ENCODE data around the gene MOB1B.

MOB1B gene

DNA sequence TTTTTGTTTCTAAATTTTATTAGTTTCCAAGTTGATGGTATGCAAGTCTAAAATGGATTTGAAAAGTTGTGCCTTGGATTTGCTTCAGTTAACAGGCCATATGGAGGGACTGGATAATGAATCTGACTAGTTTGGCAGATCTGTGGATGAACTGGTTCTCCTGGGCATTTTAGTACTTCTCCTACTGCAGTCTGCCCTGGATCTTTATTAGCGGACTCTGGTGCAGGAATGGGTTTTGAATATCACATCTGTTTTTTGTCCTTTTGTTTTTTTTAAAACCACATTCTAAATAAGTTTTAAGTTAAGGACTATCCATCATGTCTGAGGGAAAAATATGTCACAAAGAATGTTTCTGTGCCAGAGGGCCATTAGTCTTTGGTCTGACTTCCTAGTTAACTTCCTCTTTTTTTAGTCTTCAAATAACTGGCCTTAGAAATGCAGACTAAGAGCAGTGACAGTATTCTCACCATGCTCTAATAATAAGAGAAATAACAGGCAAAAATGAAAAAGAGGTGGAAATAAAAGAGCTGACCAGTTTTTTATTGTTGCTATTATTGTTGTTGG is 77.4 kb downstream of the MOB1B start:
- ATAC-seq = peak; percentile 93
- TF ChIP-seq ZNF70 (CRISPR knock-in tag; IDR thresholded peaks at IDR 0.05) = no peak
- TF ChIP-seq ZC3H10 (CRISPR knock-in tag; IDR thresholded peaks at IDR 0.05) = 0 out of 2 replicates have a peak, but pooled peaks have one; percentile 27
- 0 out of 2 replicates have a peak, but pooled peaks have one; percentile 24 for TF ChIP-seq TOX (CRISPR knock-in tag; IDR thresholded peaks at IDR 0.05; ENCODE audit: borderline replicate concordance)
- no peak for TF ChIP-seq ARNTL (CRISPR knock-in tag; IDR thresholded peaks at IDR 0.05; ENCODE audit: borderline replicate concordance, low read depth)

DNA sequence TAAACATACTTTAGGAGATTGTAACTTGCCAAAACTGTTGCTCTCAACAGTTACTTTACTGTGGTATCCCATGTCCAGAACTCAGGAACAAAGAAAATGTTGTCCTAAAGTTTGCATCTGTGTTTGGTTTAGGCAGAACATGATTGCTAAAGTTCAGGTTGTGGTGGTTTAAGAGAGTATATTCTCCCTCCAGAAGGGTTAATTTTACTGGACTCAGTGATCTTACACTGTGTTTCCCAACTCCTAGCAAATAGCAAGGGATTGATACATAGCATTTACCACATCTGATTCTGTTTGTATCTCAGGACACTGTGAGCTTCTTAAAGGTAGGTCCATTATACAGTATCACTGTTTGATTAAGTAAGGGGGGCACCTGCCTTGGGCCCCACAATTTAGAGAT is 78.0 kb downstream of the MOB1B start:
- TF ChIP-seq ISL1 (CRISPR knock-in tag; IDR thresholded peaks at IDR 0.05) (no peak), PPARA (CRISPR knock-in tag; IDR thresholded peaks at IDR 0.05; ENCODE audit: borderline replicate concordance) (no peak), CSDC2 (CRISPR knock-in tag; IDR thresholded peaks at IDR 0.05) (no peak)
- 0 out of 3 replicates have a peak, but pooled peaks have one; percentile 18 for ATAC-seq

DNA sequence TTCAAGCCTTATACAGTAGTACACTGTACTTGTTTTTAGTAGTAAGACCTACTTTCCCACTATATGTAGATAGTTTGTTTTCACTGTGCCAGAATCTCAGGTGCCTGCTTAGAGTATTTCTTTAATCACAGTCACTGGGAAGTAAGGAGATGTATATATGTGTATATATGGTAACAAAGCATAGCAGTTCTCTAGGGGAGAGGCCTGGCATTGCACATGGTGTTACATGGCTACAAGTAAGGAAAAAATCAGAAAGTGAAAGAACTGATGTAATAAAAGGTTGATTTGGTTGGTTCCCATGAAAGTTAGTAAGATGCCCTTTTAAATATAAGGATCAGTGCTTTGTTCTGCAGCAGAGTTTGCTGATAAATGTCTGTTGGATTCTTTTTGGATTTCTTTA is 81.9 kb downstream of the MOB1B start:
- no peak for TF ChIP-seq TCF4 (CRISPR knock-in tag; IDR thresholded peaks at IDR 0.05; ENCODE audit: borderline replicate concordance)
- TF ChIP-seq ESRRG (CRISPR knock-in tag; IDR thresholded peaks at IDR 0.05) = no peak
- TF ChIP-seq ZNF8 (CRISPR knock-in tag; IDR thresholded peaks at IDR 0.05) = no peak
- no peak for TF ChIP-seq CSDC2 (CRISPR knock-in tag; IDR thresholded peaks at IDR 0.05)
- TF ChIP-seq, protein P1, sequence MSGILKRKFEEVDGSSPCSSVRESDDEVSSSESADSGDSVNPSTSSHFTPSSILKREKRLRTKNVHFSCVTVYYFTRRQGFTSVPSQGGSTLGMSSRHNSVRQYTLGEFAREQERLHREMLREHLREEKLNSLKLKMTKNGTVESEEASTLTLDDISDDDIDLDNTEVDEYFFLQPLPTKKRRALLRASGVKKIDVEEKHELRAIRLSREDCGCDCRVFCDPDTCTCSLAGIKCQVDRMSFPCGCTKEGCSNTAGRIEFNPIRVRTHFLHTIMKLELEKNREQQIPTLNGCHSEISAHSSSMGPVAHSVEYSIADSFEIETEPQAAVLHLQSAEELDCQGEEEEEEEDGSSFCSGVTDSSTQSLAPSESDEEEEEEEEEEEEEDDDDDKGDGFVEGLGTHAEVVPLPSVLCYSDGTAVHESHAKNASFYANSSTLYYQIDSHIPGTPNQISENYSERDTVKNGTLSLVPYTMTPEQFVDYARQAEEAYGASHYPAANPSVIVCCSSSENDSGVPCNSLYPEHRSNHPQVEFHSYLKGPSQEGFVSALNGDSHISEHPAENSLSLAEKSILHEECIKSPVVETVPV (CRISPR knock-in tag; IDR thresholded peaks at IDR 0.05) = no peak
- TF ChIP-seq OSR1 (CRISPR knock-in tag; IDR thresholded peaks at IDR 0.05) = no peak
- no peak for TF ChIP-seq GLIS3 (CRISPR knock-in tag; IDR thresholded peaks at IDR 0.05)
- TF ChIP-seq ZC3H10 (CRISPR knock-in tag; IDR thresholded peaks at IDR 0.05) = no peak
- TF ChIP-seq, protein P2, sequence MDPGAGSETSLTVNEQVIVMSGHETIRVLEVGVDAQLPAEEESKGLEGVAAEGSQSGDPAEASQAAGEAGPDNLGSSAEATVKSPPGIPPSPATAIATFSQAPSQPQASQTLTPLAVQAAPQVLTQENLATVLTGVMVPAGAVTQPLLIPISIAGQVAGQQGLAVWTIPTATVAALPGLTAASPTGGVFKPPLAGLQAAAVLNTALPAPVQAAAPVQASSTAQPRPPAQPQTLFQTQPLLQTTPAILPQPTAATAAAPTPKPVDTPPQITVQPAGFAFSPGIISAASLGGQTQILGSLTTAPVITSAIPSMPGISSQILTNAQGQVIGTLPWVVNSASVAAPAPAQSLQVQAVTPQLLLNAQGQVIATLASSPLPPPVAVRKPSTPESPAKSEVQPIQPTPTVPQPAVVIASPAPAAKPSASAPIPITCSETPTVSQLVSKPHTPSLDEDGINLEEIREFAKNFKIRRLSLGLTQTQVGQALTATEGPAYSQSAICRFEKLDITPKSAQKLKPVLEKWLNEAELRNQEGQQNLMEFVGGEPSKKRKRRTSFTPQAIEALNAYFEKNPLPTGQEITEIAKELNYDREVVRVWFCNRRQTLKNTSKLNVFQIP (CRISPR knock-in tag; IDR thresholded peaks at IDR 0.05; ENCODE audit: borderline replicate concordance, low read depth) = no peak
- TF ChIP-seq, protein P3, sequence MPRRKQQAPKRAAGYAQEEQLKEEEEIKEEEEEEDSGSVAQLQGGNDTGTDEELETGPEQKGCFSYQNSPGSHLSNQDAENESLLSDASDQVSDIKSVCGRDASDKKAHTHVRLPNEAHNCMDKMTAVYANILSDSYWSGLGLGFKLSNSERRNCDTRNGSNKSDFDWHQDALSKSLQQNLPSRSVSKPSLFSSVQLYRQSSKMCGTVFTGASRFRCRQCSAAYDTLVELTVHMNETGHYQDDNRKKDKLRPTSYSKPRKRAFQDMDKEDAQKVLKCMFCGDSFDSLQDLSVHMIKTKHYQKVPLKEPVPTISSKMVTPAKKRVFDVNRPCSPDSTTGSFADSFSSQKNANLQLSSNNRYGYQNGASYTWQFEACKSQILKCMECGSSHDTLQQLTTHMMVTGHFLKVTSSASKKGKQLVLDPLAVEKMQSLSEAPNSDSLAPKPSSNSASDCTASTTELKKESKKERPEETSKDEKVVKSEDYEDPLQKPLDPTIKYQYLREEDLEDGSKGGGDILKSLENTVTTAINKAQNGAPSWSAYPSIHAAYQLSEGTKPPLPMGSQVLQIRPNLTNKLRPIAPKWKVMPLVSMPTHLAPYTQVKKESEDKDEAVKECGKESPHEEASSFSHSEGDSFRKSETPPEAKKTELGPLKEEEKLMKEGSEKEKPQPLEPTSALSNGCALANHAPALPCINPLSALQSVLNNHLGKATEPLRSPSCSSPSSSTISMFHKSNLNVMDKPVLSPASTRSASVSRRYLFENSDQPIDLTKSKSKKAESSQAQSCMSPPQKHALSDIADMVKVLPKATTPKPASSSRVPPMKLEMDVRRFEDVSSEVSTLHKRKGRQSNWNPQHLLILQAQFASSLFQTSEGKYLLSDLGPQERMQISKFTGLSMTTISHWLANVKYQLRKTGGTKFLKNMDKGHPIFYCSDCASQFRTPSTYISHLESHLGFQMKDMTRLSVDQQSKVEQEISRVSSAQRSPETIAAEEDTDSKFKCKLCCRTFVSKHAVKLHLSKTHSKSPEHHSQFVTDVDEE (CRISPR knock-in tag; IDR thresholded peaks at IDR 0.05) = no peak
- no peak for ATAC-seq

DNA sequence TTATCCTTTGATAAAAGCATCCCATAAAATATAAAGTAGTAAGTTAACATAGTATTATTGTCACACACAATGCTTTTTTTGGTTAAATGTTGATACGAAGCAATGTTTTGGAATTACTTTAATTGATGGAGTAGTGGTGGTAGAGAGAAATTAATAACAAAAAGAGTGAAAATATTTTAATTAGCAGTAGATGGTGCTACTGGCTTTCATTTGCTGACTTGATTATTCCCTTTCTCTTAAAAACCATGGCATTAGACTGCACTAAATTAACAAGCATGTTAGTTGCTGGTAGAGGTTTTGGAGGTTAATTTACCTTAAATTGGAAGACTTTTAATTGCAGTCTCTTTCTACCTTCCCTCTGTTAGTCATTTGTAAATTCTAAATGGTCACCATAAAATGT is 82.4 kb downstream of the MOB1B start:
- TF ChIP-seq ZNF8 (CRISPR knock-in tag; IDR thresholded peaks at IDR 0.05) = no peak
- TF ChIP-seq ZNF565 (CRISPR knock-in tag; conservative IDR thresholded peaks at IDR 0.05; ENCODE audit: low read depth) = no peak
- no peak for TF ChIP-seq ZC3H10 (CRISPR knock-in tag; IDR thresholded peaks at IDR 0.05)
- TF ChIP-seq, protein P1 (CRISPR knock-in tag; IDR thresholded peaks at IDR 0.05) = no peak
- TF ChIP-seq CSDC2 (CRISPR knock-in tag; IDR thresholded peaks at IDR 0.05) = no peak
- no peak for ATAC-seq

DNA sequence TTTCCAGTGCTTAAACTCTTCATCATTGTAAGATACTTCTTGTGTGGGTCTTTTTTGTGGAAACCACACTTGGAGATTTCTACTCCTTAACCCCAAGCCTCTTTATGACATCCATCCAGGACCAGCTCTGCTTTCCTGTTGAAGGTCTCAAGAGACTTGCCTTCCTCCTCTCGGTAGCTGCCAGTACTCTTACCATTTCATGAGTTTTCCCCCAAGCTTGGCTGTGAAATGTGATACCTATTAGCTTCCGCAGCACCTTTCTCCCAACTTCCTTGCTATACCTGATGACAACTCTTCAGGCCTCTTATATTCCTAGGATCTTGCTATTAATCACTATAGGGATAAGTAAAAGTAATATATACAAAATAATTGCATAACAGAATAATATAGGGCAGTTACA is 89.4 kb downstream of the MOB1B start:
- ATAC-seq = no peak
- TF ChIP-seq ZNF8 (CRISPR knock-in tag; IDR thresholded peaks at IDR 0.05) (no peak), ESRRG (CRISPR knock-in tag; IDR thresholded peaks at IDR 0.05) (no peak), BACH2 (CRISPR knock-in tag; IDR thresholded peaks at IDR 0.05; ENCODE audit: borderline replicate concordance) (no peak), ZFP30 (CRISPR knock-in tag; IDR thresholded peaks at IDR 0.05) (no peak), ISL1 (CRISPR knock-in tag; IDR thresholded peaks at IDR 0.05) (no peak), ZFP3 (CRISPR knock-in tag; IDR thresholded peaks at IDR 0.05) (no peak), TCF4 (CRISPR knock-in tag; IDR thresholded peaks at IDR 0.05; ENCODE audit: borderline replicate concordance) (no peak), ZNF70 (CRISPR knock-in tag; IDR thresholded peaks at IDR 0.05) (no peak)
- TF ChIP-seq, protein P3 (CRISPR knock-in tag; IDR thresholded peaks at IDR 0.05) = no peak

All from SK-N-SH treated with all-trans-retinoic acid at 6 μM for 48 hours (cell line).